NCI-H1436 treated with DMSO at 0.1 percent for 48 hours (cell line): ENCODE data around the gene BMPR2.
A peak's percentile ranks its signal among the peaks of the same experiment; 100 is the strongest.
"Not testable (repeated sequence)": the region's sequence is repeated elsewhere in the genome, so short reads cannot be mapped to it uniquely, and the experiment has no call there.

ENCODE experiments used
- DNase-seq: peaks from one replicate; lab custom pipeline; 2025; lab: John Stamatoyannopoulos, UW

The BMPR2 gene

GRCh38 chr2:202530038-202530437, 153.9 kb downstream of the BMPR2 start:
- DNase-seq, result no peak

GRCh38 chr2:202535290-202535689, 159.2 kb downstream of the BMPR2 start:
- DNase-seq, result not testable (repeated sequence)

- DNase-seq, result peak; percentile 0
Observed at GRCh38 chr2:202541137-202541536, 165.0 kb downstream of the BMPR2 start.

- no peak for DNase-seq
Observed at GRCh38 chr2:202542142-202542541, 166.0 kb downstream of the BMPR2 start.

- DNase-seq, result no peak
Observed at GRCh38 chr2:202545523-202545922, 169.4 kb downstream of the BMPR2 start.

GRCh38 chr2:202545931-202546330, 169.8 kb downstream of the BMPR2 start:
- no peak for DNase-seq

DNA sequence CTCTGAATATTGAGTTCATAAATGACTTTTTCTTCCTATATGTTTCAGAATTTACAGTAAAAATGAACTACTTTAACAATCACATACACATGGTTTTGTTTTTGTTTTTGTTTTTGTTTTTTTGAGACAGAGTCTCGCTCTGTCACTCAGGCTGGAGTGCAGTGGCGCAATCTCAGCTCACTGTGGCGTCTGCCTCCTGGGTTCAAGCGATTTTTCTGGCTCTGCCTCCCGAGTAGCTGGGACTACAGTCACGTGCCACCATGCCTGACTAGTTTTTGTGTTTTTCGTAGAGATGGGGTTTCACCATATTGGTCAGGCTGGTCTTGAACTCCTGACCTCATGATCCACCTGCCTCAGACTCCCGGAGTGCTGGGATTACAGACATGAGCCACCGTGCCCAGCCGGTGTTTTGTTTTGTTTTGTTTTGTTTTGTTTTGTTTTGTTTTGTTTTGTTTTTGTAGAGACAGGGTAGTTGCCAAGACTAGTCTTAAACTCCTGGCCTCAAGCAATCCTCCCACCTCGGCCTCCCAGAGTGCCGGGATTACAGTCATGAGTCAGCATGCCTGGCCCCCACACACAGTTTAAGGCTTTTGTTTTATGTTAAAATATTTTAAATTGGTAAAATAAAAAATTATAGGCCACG, 170.5 kb downstream of the BMPR2 start:
- DNase-seq, result not testable (repeated sequence)

DNA sequence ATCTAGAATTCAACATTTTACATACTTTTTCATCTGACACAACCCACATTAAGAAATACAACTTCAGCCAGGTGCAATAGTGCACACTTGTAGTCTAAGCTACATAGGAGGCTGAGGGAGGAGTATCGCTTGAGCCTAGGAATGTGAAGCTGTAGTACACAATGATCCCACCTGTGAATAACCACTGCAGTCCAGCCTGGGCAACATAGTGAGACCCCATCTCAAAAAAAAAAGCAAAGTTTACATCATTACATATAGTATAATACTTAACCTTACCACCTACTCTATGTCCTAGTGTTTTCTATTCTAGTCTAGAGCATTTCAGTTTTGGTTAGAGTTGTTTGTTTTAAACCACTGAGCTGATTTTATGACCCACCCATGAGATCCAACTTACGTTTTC, 172.1 kb downstream of the BMPR2 start:
- DNase-seq, result no peak

DNA sequence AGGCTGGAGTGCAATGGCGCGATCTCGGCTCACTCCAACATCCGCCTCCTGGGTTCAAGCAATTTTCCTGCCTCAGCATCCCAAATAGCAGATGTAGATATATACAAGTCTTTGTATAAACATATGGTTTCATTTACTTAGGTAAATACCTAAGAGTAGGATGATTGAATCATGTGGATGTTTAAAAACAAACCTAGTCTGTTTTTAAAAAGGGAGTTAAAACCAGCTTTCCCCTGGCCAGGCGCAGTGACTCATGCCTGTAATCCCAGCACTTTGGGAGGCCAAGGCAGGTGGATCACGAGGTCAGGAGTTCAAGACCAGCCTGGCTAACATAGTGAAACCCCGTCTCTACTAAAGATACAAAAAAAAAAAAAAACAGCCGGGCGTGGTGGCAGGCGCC, 174.9 kb downstream of the BMPR2 start:
- not testable (repeated sequence) for DNase-seq

GRCh38 chr2:202555356-202555755, 179.2 kb downstream of the BMPR2 start:
- no peak for DNase-seq

DNA sequence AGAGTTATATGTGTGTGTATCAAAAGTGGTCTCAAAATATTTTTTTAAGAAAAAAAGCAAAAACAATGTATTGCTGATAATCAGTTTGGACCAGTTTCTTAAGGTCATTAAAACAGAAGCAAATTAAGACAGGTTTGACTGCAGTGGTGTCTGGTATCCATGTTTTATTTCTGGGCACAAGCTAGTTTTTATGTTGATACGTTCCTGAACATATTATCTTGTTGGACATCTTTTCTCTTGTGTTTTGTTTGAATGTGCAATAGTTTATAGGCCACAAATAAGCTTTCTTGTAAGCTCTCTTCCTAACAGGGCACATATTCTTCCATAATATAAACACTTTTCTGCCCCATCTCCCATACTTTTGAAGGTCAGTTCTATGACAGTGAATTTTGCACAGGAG, 184.1 kb downstream of the BMPR2 start:
- no peak for DNase-seq

- DNase-seq, result no peak
Observed at GRCh38 chr2:202564226-202564625, 188.1 kb downstream of the BMPR2 start.

- DNase-seq, result no peak
Observed at GRCh38 chr2:202566286-202566685, 190.2 kb downstream of the BMPR2 start.

GRCh38 chr2:202574541-202574940, 198.4 kb downstream of the BMPR2 start:
- no peak for DNase-seq

DNA sequence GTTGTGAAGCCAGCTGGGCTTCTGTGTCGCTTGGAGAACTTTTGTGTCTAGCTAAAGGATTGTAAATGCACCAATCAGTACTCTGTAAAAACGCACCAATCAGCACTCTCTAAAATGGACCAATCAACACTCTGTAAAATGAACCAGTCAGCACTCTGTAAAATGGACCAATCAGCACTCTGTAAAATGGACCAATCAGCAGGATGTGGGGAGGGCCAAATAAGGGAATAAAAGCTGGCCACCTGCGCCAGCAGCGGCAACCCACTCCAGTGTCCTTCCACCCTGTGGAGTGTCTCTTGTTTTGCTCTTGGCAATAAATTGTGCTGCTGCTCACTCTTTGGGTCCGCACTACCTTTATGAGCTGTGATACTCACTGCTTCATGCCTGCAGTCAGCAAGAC, 199.1 kb downstream of the BMPR2 start:
- not testable (repeated sequence) for DNase-seq

GRCh38 chr2:202577250-202578183, 201.4 kb downstream of the BMPR2 start:
- DNase-seq, result peak; percentile 77

DNA sequence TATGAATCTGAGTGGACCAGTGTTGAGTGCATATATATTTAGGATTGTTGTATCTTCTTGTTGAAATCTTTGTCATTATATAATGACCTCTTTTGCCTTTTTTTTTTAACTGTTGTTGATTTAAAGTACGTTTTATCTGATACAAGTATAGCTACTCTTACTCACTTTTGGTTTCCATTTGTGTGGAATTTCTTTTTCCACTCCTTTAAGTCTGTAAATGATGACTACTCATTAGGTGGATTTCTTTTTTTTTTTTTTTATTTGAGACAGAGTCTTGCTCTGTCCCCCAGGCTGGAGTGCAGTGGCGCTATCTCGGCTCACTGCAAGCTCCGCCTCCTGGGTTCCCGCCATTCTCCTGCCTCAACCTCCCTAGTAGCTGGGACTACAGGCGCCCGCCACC, 206.7 kb downstream of the BMPR2 start:
- DNase-seq, result not testable (repeated sequence)

DNA sequence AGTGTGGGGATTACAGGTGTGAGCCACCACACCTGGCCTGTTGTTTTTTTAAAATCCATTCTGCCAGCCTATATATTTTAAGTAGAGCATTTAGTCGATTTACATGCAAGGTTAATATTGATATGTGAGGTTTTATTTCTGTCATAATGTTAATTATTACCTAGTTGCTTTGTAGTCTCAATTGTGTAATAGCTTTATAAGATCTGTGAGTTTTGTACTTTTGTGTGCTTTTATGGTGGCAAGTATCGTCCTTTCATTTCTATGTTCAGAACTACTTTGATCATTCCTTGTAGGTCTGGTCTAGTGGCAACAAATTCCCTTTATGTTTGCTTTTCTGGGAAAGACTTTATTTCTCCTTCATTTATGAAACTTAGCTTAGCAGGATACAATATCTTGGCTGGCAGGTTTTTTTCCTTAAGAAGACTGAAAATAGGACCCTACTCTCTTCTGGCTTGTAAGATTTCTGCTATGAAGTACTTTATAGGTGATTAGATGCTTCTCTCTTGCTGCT, 207.6 kb downstream of the BMPR2 start:
- DNase-seq, result no peak

DNA sequence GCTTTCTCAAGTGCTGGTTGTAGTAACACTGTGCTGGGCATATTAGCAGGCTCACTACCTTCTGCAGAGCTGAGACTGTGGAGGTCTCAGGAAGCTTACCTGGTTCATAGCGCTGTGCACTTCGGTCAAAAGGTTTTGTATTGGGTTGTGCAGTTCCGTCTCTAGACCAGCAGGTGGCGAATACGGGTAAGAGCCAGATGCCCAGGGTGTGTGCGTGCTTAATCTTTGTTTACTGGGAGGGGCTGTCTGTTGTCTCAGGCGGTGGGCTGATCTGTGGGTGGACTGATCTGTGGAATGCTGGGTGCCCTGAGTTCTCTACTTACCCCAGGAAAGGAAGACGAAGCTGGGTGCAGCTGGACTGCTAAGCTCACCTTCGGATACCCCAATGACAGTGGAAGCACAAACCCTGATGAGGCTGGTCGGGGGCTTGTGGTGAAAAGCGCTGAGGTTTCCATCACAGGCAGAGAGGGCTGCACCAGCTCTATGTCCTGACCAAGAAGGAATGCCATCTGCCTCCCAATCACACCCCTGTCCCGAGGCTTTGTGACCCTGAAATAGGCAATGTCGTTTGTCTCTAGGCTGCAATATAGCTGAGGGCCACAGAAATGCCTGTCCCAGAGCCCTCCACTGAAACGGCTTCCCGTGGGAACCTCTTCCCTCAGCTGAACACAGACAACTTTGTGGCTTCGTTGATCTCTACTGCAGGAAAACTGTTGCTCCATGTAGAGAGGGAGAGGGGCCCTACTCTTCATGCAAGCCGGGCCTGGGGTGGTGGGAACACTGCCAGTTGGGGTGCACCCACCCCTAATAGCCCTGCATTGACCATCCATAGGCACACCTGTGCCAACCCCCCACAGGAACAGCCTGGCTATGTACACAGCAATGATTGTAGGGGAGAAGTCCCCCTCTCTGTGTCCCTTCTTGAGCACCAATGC, 212.8 kb downstream of the BMPR2 start:
- DNase-seq, result peak; percentile 70

GRCh38 chr2:202589582-202589949, 213.4 kb downstream of the BMPR2 start:
- no peak for DNase-seq

DNA sequence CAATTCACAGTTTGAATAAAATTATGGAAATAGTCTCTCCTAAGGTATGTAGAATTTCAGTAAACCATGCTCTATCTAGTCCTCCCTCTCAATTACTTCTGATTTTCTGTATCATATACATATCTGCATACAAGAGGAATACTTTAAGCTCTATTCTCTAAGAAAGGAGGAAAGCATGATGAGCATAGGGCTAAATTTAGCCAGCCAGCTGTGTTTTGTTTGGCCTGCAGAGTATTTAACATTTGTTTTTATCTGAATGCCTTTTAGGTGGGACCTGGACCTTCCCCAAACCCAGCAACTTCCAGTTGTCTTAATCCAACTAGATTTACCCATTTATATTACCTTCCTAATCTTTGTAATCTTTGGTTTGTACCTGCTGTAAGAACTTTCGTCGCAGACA, 216.4 kb downstream of the BMPR2 start:
- no peak for DNase-seq

GRCh38 chr2:202599105-202599504, 223.0 kb downstream of the BMPR2 start:
- no peak for DNase-seq
